H9 (cell line): Measurements from ENCODE around the gene MTMR3. TPM values are rescaled to one million over a fixed set of nuclear protein-coding genes. Genes with fewer than 3 reads are reported as not detected.

ENCODE experiments used
- DNase-seq: peaks from one replicate; pipeline ENCODE4 v3.0.0-alpha.2; 2017
- H2AFZ ChIP-seq: one replicate; pipeline ENCODE4 v1.6.1; 2013; ENCODE audit warnings: mild to moderate bottlenecking, low read length, control low read depth, moderate library complexity
- H2AK5ac ChIP-seq: 2 replicates; pipeline ENCODE4 v1.6.1; 2013; ENCODE audit warnings: low read length, control low read depth, mixed read lengths; ENCODE audit not compliant: insufficient read length
- H2BK120ac ChIP-seq: one replicate; pipeline ENCODE4 v1.6.1; 2013; ENCODE audit warnings: low read depth, mild to moderate bottlenecking, low read length, control low read depth, inconsistent platforms; ENCODE audit not compliant: poor library complexity, severe bottlenecking
- H2BK12ac ChIP-seq: 2 replicates; pipeline ENCODE4 v1.6.1; 2013; ENCODE audit warnings: low read length, control low read depth, mixed read lengths, low read depth; ENCODE audit not compliant: insufficient read length
- H2BK15ac ChIP-seq: 2 replicates; pipeline ENCODE4 v1.6.1; 2013; ENCODE audit warnings: low read depth, low read length, control low read depth
- H2BK20ac ChIP-seq: one replicate; pipeline ENCODE4 v1.6.1; 2013; ENCODE audit warnings: low read depth, mild to moderate bottlenecking, low read length, control low read depth, inconsistent platforms; ENCODE audit not compliant: poor library complexity, severe bottlenecking
- H2BK5ac ChIP-seq: 2 replicates; pipeline ENCODE4 v1.6.1; 2013; ENCODE audit warnings: low read length, control low read depth, mixed read lengths; ENCODE audit not compliant: insufficient read length
- H3K14ac ChIP-seq: 2 replicates; pipeline ENCODE4 v1.6.1; 2013; ENCODE audit warnings: low read length, control low read depth; ENCODE audit not compliant: insufficient read depth
- H3K18ac ChIP-seq: 2 replicates; pipeline ENCODE4 v1.6.1; 2013; ENCODE audit warnings: low read depth, mild to moderate bottlenecking, mixed read lengths, low read length, control low read depth; ENCODE audit not compliant: insufficient read length
- H3K23ac ChIP-seq: 2 replicates; pipeline ENCODE4 v1.6.1; 2013; ENCODE audit warnings: low read length, control low read depth, mixed read lengths, low read depth; ENCODE audit not compliant: insufficient read length
- H3K23me2 ChIP-seq: 2 replicates; pipeline ENCODE4 v1.6.1; 2013; ENCODE audit warnings: low read depth, mild to moderate bottlenecking, mixed read lengths, low read length, control low read depth; ENCODE audit not compliant: insufficient read length, poor library complexity, severe bottlenecking
- H3K27ac ChIP-seq: 2 replicates; pipeline ENCODE4 v1.5.1; 2013; ENCODE audit warnings: low read length, control low read depth, mixed read lengths, low read depth; ENCODE audit not compliant: insufficient read length
- H3K27me3 ChIP-seq: 2 replicates; pipeline ENCODE4 v1.6.1; 2013; ENCODE audit warnings: low read length, control low read depth, inconsistent platforms; ENCODE audit not compliant: insufficient read depth
- H3K4ac ChIP-seq: 2 replicates; pipeline ENCODE4 v1.6.1; 2013; ENCODE audit warnings: low read depth, mild to moderate bottlenecking, control low read depth, inconsistent platforms, low read length, moderate library complexity
- H3K4me1 ChIP-seq: 2 replicates; pipeline ENCODE4 v1.6.1; 2013; ENCODE audit warnings: low read length, control low read depth, inconsistent platforms; ENCODE audit not compliant: insufficient read depth
- H3K4me2 ChIP-seq: 2 replicates; pipeline ENCODE4 v1.6.1; 2013; ENCODE audit warnings: low read length, control low read depth, mixed read lengths; ENCODE audit not compliant: insufficient read length, insufficient read depth
- H3K56ac ChIP-seq: 2 replicates; pipeline ENCODE4 v1.6.1; 2013; ENCODE audit warnings: low read depth, mild to moderate bottlenecking, mixed read lengths, low read length, control low read depth; ENCODE audit not compliant: insufficient read length
- H3K79me1 ChIP-seq: 2 replicates; pipeline ENCODE4 v1.6.1; 2013; ENCODE audit warnings: low read depth, mild to moderate bottlenecking, moderate library complexity, low read length, control low read depth, inconsistent platforms; ENCODE audit not compliant: insufficient read depth, poor library complexity, severe bottlenecking
- H3K79me2 ChIP-seq: 2 replicates; pipeline ENCODE4 v1.6.1; 2013; ENCODE audit warnings: low read length, control low read depth, inconsistent platforms; ENCODE audit not compliant: insufficient read depth
- H3K9ac ChIP-seq: 2 replicates; pipeline ENCODE4 v1.6.1; 2013; ENCODE audit warnings: low read length, control low read depth, mixed read lengths; ENCODE audit not compliant: insufficient read length; ENCODE audit errors: extremely low read depth
- H3K9me3 ChIP-seq: one replicate; pipeline ENCODE4 v1.6.1; 2013; ENCODE audit warnings: low read depth, low read length, inconsistent platforms; ENCODE audit not compliant: control insufficient read depth
- H3T11ph ChIP-seq: one replicate; pipeline ENCODE4 v1.6.1; 2013; ENCODE audit warnings: mild to moderate bottlenecking, low read length, control low read depth, inconsistent platforms
- H4K20me1 ChIP-seq: one replicate; pipeline ENCODE4 v1.6.1; 2013; ENCODE audit not compliant: control insufficient read depth, insufficient read length, insufficient read depth
- H4K5ac ChIP-seq: 2 replicates; pipeline ENCODE4 v1.6.1; 2013; ENCODE audit warnings: low read depth, mild to moderate bottlenecking, mixed read lengths, low read length, control low read depth; ENCODE audit not compliant: insufficient read length
- H4K8ac ChIP-seq: replicated peaks from 2 replicates; pipeline ENCODE4 v1.6.1; 2013; ENCODE audit warnings: low read length, control low read depth, mixed read lengths, low read depth; ENCODE audit not compliant: insufficient read length
- H4K91ac ChIP-seq: 2 replicates; pipeline ENCODE4 v1.6.1; 2013; ENCODE audit warnings: low read depth, mild to moderate bottlenecking, moderate library complexity, mixed read lengths, low read length, control low read depth; ENCODE audit not compliant: insufficient read length
- H3K27ac Mint-ChIP-seq, 3 experiments: 2 replicates in 2 of 3; 3 replicates in 1 of 3; pipeline ENCODE4 v1.8.0; 2020 to 2021; ENCODE audit warnings: mixed read lengths in 3 of 3, mild to moderate bottlenecking in 1 of 3, moderate library complexity in 1 of 3
- H3K27me3 Mint-ChIP-seq: 2 replicates; pipeline ENCODE4 v1.8.0; 2021; ENCODE audit warnings: low read depth, mild to moderate bottlenecking, moderate library complexity, mixed read lengths
- H3K36me3 Mint-ChIP-seq, 3 experiments: 2 replicates in 2 of 3; 3 replicates in 1 of 3; pipeline ENCODE4 v1.8.0; 2020 to 2021; ENCODE audit warnings: low read depth in 3 of 3, mixed read lengths in 3 of 3; ENCODE audit not compliant: insufficient read depth in 1 of 3
- H3K4me1 Mint-ChIP-seq, 2 experiments: 2 replicates each; pipeline ENCODE4 v1.8.0; 2020; ENCODE audit warnings: mixed read lengths in 2 of 2
- H3K4me3 Mint-ChIP-seq, 2 experiments: 2 replicates in 1 of 2; 3 replicates in 1 of 2; pipeline ENCODE4 v1.8.0; 2020 to 2021; ENCODE audit warnings: mild to moderate bottlenecking in 2 of 2, mixed read lengths in 2 of 2, moderate library complexity in 1 of 2
- H3K9me3 Mint-ChIP-seq, 2 experiments: 2 replicates in 1 of 2; 3 replicates in 1 of 2; pipeline ENCODE4 v1.8.0; 2020; ENCODE audit warnings: mild to moderate bottlenecking in 2 of 2, mixed read lengths in 2 of 2, moderate library complexity in 1 of 2
- WGBS: extraction: QIAGEN DNeasy Blood & Tissue Kit; methylation state at CpG from one replicate; pipeline ENCODE4 v1.1.7; 2013; ENCODE audit warnings: missing lambda C conversion rate, low lambda C conversion rate, mixed read lengths; ENCODE audit not compliant: insufficient read length; ENCODE audit errors: extremely low coverage; 5-methylcytosine and 5-hydroxymethylcytosine counted together
- total RNA-seq: library from RNA; stranded (reverse); gene quantifications from 2 replicates; pipeline ENCODE4 v1.2.1, GENCODE V29; 2021
- TF ChIP-seq, protein P1 (sequence below): fragments of 200-600 bp; sonication (generic); conservative IDR thresholded peaks from 3 replicates; pipeline ENCODE4 v1.8.0; 2021; ENCODE audit warnings: antibody characterized with exemption, mild to moderate bottlenecking

Gene MTMR3
- total RNA-seq, 1 experiment from 2014 or later: 19.8 TPM

GRCh38 chr22:30033137-30033536, 150.2 kb downstream of the MTMR3 start:
- TF ChIP-seq, protein P1, sequence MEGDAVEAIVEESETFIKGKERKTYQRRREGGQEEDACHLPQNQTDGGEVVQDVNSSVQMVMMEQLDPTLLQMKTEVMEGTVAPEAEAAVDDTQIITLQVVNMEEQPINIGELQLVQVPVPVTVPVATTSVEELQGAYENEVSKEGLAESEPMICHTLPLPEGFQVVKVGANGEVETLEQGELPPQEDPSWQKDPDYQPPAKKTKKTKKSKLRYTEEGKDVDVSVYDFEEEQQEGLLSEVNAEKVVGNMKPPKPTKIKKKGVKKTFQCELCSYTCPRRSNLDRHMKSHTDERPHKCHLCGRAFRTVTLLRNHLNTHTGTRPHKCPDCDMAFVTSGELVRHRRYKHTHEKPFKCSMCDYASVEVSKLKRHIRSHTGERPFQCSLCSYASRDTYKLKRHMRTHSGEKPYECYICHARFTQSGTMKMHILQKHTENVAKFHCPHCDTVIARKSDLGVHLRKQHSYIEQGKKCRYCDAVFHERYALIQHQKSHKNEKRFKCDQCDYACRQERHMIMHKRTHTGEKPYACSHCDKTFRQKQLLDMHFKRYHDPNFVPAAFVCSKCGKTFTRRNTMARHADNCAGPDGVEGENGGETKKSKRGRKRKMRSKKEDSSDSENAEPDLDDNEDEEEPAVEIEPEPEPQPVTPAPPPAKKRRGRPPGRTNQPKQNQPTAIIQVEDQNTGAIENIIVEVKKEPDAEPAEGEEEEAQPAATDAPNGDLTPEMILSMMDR: no peak
- no peak overlapping the region for H3K4me2 ChIP-seq
- no peak for DNase-seq

More at GRCh38 chr22:30033137-30033536, 150.2 kb downstream of the MTMR3 start:
- H3K56ac ChIP-seq: no peak overlapping the region
- Mint-ChIP-seq H3K9me3 (no peaks in the 10 kb centered on the region), H3K4me3 (no peak overlapping the region), H3K27ac (no peak overlapping the region), H3K36me3 (peaks cover 0 to 7% (median 0%) of the 10 kb centered on the region in 3 experiments; a peak in 1 of 7 replicates), H3K4me1 (peaks cover 11 to 13% of the 10 kb centered on the region in 2 experiments), H3K27me3 (0 out of 2 replicates have a peak, but pooled peaks cover 2% of the 10 kb centered on the region)
- H2BK120ac ChIP-seq: no peak overlapping the region
- no peaks in the 10 kb centered on the region for H3K79me1 ChIP-seq
- no peaks in the 10 kb centered on the region for H3K79me2 ChIP-seq
- H4K8ac ChIP-seq: no peak overlapping the region
- no peak overlapping the region for H2AK5ac ChIP-seq
- no peak overlapping the region for H3T11ph ChIP-seq
- no peak overlapping the region for H2BK12ac ChIP-seq
- no peak overlapping the region for H3K18ac ChIP-seq
- H3K23me2 ChIP-seq: no peaks in the 10 kb centered on the region
- no peak overlapping the region for H3K9ac ChIP-seq
- no peak overlapping the region for H2BK20ac ChIP-seq
- no peak overlapping the region for H4K91ac ChIP-seq
- H2BK5ac ChIP-seq: no peak overlapping the region
- H4K5ac ChIP-seq: no peak overlapping the region
- H3K9me3 ChIP-seq: no peaks in the 10 kb centered on the region
- no peak overlapping the region for H3K14ac ChIP-seq
- 0 out of 2 replicates have a peak, but pooled peaks cover 3% of the 10 kb centered on the region for H3K4me1 ChIP-seq
- no peak overlapping the region for H3K23ac ChIP-seq
- H3K27ac ChIP-seq: no peak overlapping the region
- no peak overlapping the region for H3K4ac ChIP-seq
- WGBS: no CpG with 5 or more reads among the region's 4 CpGs
- H4K20me1 ChIP-seq: no peaks in the 10 kb centered on the region
- H2AFZ ChIP-seq: no peak overlapping the region
- H3K27me3 ChIP-seq: no peaks in the 10 kb centered on the region
- no peak overlapping the region for H2BK15ac ChIP-seq
